Esophagus squamous epithelium (tissue), 5 donors: Measurements from ENCODE around the gene YKT6. TPM values are rescaled to one million over a fixed set of nuclear protein-coding genes. Genes with fewer than 3 reads are reported as not detected.

Experiments
- DNase-seq: peaks from one replicate; lab custom pipeline; 2025; lab: John Stamatoyannopoulos, UW
- H3K27ac ChIP-seq, 4 donors: fragments of 200-600 bp; sonication (generic); one replicate each; pipeline ENCODE4 v1.5.1; 2016 to 2019; ENCODE audit warnings: mild to moderate bottlenecking in 1 of 4
- H3K27me3 ChIP-seq, 4 donors: fragments of 200-600 bp; sonication (generic); 1 replicate in 3 of 4; 2 replicates in 1 of 4; pipeline versions ENCODE4 v1.5.1 to v1.6.0; 2017 to 2021; ENCODE audit warnings: antibody characterized with exemption in 1 of 4
- H3K36me3 ChIP-seq, 3 donors: fragments of 200-600 bp; sonication (generic); one replicate each; pipeline ENCODE4 v1.5.1; 2016 to 2019
- H3K4me1 ChIP-seq, 3 donors: fragments of 200-600 bp; sonication (generic); one replicate each; pipeline ENCODE4 v1.5.1; 2017 to 2019
- H3K4me3 ChIP-seq, 4 donors: fragments of 200-600 bp; sonication (generic); 1 replicate in 3 of 4; 2 replicates in 1 of 4; pipeline ENCODE4 v1.5.1; 2016 to 2019; ENCODE audit warnings: mild to moderate bottlenecking in 2 of 4, moderate library complexity in 1 of 4
- H3K9me3 ChIP-seq, 3 donors: fragments of 200-600 bp; sonication (generic); one replicate each; pipeline ENCODE4 v1.5.1; 2016 to 2019
- CTCF ChIP-seq, 6 experiments: fragments of 450-650 bp in 4 of 6; fragments of 200-600 bp in 2 of 6; sonication (generic) in 2 of 6; IDR thresholded peaks; one replicate each; pipeline ENCODE4 v1.5.1; 2016 to 2019; ENCODE audit warnings: antibody characterized with exemption in 6 of 6, mild to moderate bottlenecking in 4 of 6, moderate library complexity in 4 of 6
- POLR2A ChIP-seq, 4 donors: fragments of 450-650 bp; IDR thresholded peaks; one replicate each; pipeline ENCODE4 v1.6.1; 2017; ENCODE audit warnings: antibody characterized with exemption in 4 of 4, mild to moderate bottlenecking in 4 of 4, moderate library complexity in 3 of 4
- WGBS, 2 donors: methylation state at CpG; one replicate each; pipeline ENCODE4 v1.1.5; 2018; 5-methylcytosine and 5-hydroxymethylcytosine counted together
- intact Hi-C: fragments of 100-400 bp; cut with DNase I; formaldehyde crosslinking; loops from one replicate; pipeline ENCODE4 v1.15.0; 2022
- total RNA-seq, 4 donors: library from RNA; depleted of rRNA; stranded (reverse); fragments of >200 nt; gene quantifications; one replicate each; pipeline ENCODE4 v1.1.0, GENCODE V29; 2016
- donor health status: DM: yes; HTN: yes; CAD: no.

Gene YKT6
- total RNA-seq, 4 donors from 2014 or later = 56.3 to 91.8 (median 65.1) TPM

GRCh38 chr7:44247868-44248651, 47.3 kb downstream of the YKT6 start:
- Histone ChIP-seq H3K27me3 (peaks cover 0 to 9% (median 0%) of the 10 kb centered on the region in 4 donors), H3K4me1 (no peaks in the 10 kb centered on the region), H3K36me3 (no peaks in the 10 kb centered on the region), H3K27ac (no peak overlapping the region), H3K9me3 (no peaks in the 10 kb centered on the region), H3K4me3 (no peak overlapping the region)
- TF ChIP-seq POLR2A (IDR thresholded peaks at IDR 0.05) (no peak), CTCF (IDR thresholded peaks at IDR 0.05) (no peak)
- intact Hi-C loops = loop anchor here (10.0 kb wide), 1 partner anchor 227 kb away; no protein-coding TSS in a partner anchor
- WGBS, 2 donors = 76 to 88% methylated on average over 1 to 3 of the region's 10 CpGs
- no peak for DNase-seq

GRCh38 chr7:44249639-44250234, 49.0 kb downstream of the YKT6 start:
- Histone ChIP-seq H3K36me3 (no peaks in the 10 kb centered on the region), H3K4me1 (no peaks in the 10 kb centered on the region), H3K27me3 (peaks cover 0 to 9% (median 0%) of the 10 kb centered on the region in 4 donors), H3K9me3 (no peaks in the 10 kb centered on the region), H3K27ac (no peak overlapping the region), H3K4me3 (no peak overlapping the region)
- intact Hi-C loops = loop anchor here (10.0 kb wide), 1 partner anchor 225 kb away; no protein-coding TSS in a partner anchor
- WGBS, 2 donors = 79 to 80% methylated on average over 1 to 11 of the region's 15 CpGs
- no peak for DNase-seq
- TF ChIP-seq CTCF (IDR thresholded peaks at IDR 0.05) (no peak), POLR2A (IDR thresholded peaks at IDR 0.05) (no peak)

DNA sequence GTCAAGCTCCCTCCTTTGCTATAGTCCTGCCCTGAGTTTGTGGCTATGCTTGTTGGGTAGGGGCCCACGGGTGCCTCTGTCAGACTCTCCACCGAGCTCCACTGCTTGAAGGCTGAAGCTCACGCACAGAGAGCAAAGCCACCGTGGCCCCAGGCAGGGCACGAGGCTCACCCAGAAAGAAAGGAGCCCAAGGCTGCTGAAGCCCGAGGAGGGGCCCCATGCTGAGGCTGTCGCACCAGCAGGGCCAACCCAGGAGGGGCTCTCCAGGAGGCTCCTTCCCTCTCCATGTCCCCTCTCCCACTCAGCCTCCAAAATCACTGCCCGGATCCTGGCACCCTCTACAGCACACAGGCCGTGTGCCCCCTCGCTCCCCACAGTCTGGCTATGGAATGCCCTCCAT, 50.5 kb downstream of the YKT6 start:
- peaks cover 0 to under 1% (median 0%) of the 10 kb centered on the region in 3 donors for H3K4me1 ChIP-seq
- H3K27ac ChIP-seq = no peak overlapping the region
- no peak for DNase-seq
- H3K36me3 ChIP-seq = no peaks in the 10 kb centered on the region
- no peak for TF ChIP-seq CTCF (IDR thresholded peaks at IDR 0.05)
- TF ChIP-seq POLR2A (IDR thresholded peaks at IDR 0.05) = no peak
- no peaks in the 10 kb centered on the region for H3K9me3 ChIP-seq
- peaks cover 0 to 9% (median 0%) of the 10 kb centered on the region in 4 donors for H3K27me3 ChIP-seq
- 76 to 92% methylated on average over 5 to 6 of the region's 10 CpGs for WGBS, 2 donors
- H3K4me3 ChIP-seq = no peak overlapping the region
- intact Hi-C loops = no loop called here

GRCh38 chr7:44251881-44252280, 51.1 kb downstream of the YKT6 start:
- Histone ChIP-seq H3K27ac (no peak overlapping the region), H3K4me3 (no peak overlapping the region), H3K4me1 (peaks cover 0 to 7% (median under 1%) of the 10 kb centered on the region in 3 donors), H3K9me3 (no peaks in the 10 kb centered on the region), H3K36me3 (no peaks in the 10 kb centered on the region), H3K27me3 (peaks cover 0 to 9% (median 0%) of the 10 kb centered on the region in 4 donors)
- TF ChIP-seq POLR2A (IDR thresholded peaks at IDR 0.05) (no peak), CTCF (IDR thresholded peaks at IDR 0.05) (no peak)
- intact Hi-C loops = no loop called here
- no peak for DNase-seq
- WGBS, 2 donors = 93% methylated on average over 3 of the region's 12 CpGs; no CpG with 5 or more reads in 1 of the 2 donors

- Histone ChIP-seq H3K36me3 (no peaks in the 10 kb centered on the region), H3K4me1 (peaks cover 28 to 52% (median 34%) of the 10 kb centered on the region in 3 donors), H3K27ac (no peak overlapping the region), H3K27me3 (peaks cover 0 to 31% (median 0%) of the 10 kb centered on the region in 4 donors), H3K9me3 (no peaks in the 10 kb centered on the region), H3K4me3 (no peak overlapping the region)
- WGBS, 2 donors = 74 to 75% methylated on average over 1 to 4 of the region's 5 CpGs
- intact Hi-C loops = no loop called here
- no peak for DNase-seq
- TF ChIP-seq POLR2A (IDR thresholded peaks at IDR 0.05) (no peak), CTCF (IDR thresholded peaks at IDR 0.05) (no peak)
These were observed 55.7 kb downstream of the YKT6 start for GRCh38 chr7:44256459-44256858.
